NCI-H2081 treated with DMSO at 0.1 percent for 48 hours (cell line): Measurements from ENCODE around the gene IGFN1.
A peak's percentile ranks its signal among the peaks of the same experiment; 100 is the strongest.

Experiments used
- DNase-seq: peaks from one replicate; lab custom pipeline; 2025; lab: John Stamatoyannopoulos, UW

IGFN1 gene

DNA sequence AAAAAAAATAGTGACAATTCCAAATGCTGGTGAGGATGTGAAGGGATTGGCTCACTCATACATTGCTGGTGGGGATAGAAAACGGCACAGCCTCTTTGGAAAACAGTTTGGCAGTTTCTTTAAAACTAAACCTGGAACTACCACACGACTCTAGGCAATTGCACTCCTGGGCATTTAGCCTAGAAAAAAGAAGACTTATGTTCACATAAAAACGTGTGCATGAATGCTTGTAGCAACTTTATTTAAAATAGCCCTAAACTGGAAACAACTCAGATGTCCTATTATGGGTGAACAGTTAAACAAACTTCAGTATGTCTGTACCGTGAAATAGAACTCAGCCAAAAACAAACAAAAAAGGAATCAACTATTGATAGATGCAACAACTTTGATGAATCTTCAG, 26.9 kb upstream of the IGFN1 start:
- DNase-seq: no peak

DNA sequence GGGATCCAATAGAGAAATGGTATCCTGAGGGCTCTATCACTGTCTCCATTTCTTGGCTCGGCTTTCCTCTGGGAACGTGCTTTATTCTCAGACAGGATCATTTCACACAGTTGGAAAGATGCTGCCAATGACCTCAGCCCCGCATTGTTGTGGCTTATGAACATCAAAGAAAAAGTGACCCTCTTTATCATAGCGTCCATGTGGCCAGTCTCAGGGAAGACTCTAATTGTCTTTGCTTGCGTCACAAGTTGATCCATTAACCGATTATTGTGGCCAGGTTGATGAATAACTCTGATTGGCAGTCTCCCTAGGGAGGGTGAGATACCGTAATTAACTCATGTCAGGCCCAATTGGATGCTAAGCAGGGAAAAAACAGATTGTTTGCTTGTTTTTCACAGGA, 26.0 kb upstream of the IGFN1 start:
- no peak for DNase-seq

DNA sequence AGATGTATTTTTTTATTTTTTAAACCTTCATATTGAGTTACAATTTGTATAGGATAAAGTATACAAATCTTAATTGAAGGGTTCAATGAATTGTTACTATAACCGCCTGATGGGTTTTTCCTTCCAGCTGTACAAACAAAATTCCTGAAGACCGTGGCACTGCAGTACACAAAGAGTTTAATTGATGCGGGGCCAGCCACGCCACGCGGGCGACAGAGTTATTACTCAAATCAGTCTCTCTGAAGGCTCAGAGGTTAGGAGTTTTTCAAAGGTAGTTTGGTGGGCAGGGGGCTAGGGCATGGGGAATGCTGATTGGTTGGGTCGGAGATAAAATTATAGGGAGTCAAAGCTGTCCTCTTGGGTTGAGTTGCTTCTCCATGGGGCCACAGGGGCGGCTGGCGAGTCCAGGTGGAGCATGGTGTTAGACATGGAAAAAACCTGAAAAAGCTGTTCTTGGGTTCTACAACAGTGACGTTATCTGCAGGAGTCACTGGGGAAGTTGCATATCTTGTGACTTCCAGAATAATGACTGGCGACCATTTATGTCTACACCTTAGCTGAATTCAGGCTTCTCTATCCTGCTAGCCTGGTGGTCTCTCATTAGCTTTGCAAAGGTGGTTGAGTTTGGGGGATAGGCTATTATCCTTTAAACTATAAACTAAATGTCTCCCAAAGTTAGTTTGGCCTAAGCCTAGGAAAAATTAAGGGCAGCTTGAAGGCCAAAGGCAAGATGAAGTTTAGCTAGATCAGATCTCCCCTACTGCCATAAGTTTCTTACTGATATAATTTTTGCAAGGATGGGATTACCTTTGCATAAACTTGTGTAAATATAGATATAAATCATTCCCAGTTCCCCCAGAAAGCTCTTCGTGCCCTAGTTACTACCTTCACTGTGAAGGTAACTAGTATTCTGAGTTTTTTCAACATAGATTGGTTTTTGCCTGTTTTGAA, 23.3 kb upstream of the IGFN1 start:
- DNase-seq: peak; percentile 39

DNA sequence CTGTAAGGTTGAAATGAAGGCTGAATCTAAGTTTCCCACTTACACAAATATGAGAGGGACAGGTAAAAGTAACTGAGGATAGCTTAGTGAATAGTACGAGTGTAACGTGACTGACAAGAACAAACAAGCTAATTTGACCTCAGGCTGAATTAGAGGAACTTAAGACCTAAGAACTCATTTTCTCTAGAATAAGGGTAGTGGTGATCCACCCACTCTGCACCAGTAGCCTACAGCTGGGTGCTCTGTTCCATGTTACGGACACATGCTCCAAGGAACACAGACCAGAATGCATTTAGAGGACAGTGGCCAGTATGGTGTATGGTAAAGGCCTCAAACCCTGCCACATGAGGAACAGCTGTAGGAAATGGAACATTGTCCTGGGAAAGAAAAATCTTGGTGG, 21.4 kb upstream of the IGFN1 start:
- DNase-seq: no peak

DNA sequence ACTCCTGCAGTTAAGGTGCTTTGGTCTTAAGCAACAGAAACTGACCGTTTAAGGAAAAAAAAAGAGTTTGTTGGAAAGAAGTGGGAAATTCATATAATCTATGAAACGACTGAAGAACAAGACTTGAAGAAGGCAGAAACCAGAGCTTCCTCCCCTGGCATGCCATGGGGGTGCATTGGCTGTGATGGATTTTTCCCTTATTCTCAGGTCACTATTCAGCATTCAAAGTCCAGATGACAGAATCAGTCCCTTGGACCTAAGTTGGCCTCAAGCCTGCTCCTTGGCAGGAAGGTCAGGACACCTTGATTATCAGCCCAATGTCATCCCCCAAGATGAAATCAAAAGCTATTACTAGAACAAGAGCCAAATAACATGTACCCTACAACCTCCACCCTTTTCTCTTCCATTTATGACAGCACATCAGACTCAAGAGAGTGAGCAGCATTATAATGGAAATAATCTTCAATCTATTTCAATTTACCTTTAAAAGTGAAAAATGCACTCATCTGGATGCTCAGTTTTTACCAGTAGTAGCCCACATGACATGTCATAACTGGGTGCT, 20.6 kb upstream of the IGFN1 start:
- no peak for DNase-seq

DNA sequence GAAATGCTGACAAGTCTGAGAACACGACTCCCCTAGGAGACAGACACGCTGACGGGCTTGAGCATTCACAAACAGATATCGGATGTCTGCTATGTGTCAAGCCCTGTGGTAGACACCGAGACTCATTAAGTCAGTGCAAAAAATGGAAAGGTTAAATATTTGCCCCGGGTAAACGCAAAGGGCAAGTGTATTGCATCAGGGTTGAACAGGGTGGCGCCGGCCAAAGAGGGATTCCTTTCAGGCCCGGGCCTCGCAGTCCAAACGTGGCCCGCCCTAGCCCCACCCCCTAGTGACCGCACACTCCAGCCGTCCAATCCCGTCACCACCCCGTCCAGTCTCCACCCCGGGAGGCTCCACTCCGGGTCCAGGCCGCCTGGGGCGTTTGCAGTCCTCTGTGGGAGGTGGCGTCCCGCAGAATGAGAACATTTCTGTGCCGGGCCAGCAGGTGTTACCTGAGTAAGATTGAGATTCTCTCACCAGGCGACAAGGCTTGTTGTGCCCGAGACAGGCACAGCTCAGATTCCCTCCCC, 20.0 kb upstream of the IGFN1 start:
- DNase-seq: peak; percentile 92

DNA sequence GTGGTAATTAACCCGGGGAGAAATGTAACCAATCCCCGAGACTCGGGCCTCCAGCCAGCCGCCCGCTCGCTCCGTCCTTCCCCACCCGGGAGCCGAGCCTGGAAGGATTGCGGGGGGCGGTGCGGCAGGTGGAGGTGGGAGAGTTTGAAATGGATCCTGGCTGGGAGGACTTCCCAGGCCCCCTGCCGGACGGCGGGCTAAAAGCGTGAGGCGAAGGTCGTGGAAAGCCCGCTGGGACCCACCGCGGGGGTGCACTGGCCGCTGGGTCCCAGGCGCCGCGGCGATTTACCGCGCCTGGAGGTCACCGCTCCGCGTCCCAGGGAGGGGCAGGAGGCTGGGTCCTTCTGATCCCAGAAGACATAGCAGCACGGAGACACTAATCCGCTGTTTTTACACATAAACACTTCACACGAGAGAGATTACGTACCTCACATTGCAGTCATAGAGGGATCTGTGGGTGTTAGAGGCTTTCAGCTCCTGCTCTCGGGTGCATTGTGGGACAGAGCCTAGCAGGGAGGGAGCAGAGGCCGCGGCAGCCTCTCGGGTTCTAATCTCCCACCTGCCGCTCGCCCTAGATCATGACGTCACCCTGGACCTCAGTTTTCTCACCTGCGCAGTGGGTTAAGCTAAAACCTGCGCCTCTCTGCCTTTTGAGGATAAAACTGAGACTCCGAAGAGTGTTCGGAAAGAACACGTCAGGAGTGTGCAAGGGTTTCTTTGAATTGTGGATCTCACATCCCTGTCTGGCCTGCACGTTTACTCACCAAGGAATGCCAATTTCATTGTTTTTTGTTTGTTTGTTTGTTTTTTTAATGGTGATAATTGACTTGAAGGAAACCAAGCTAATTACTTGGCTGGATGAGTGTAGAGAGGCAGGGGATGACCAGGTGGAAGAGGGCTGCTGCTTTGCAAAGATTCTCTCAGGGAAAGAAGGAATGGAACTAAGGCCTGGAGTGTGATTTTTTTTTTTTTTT, 19.3 kb upstream of the IGFN1 start:
- no peak for DNase-seq

DNA sequence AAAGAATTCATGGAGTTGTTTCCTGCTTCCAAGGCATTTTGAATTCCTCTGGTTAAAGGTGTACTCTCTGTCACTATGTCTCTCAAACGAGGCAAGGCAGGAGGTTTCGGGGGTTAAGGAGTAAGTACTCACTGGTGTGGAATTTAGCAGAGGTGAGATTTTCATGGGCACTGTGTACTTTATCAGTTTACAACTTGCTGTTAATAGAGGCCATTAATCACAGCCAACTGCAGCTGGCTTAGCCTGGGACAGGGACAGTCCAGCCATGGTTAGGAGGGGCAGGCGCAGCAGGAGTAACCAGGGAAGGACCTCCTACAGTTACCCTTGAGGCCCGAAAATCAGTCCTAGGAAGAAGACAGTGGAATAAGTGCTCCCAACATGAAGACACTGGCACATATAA, 18.3 kb upstream of the IGFN1 start:
- no peak for DNase-seq

DNA sequence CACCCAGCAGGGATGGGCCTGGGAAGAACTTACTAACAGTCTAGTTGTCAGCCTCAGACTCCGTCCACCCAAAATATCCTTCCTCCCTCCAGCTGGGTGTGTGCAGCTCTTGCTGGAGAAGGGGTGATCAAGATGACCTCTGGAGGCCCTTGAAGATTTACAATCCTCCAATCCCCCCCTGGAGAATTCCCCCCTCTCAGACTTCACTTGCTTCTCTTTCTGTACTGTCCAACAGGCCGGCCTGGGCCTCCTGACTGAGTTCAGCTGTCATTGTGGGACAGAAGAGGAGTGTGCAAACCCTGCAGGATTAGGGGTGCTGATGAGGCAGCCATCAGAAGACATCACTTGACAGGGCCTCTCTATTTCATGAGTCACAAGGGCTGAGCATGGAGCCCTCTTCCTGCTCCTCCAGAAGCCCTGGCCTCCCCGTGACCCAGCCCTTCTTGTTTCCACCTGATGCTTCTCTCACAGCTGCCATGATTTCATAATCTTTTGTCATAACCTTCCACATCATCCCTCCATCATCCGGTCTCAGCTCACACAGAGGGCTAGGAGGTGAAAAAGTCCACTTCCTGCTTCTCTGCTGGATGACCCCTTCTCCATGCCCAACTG, 17.5 kb upstream of the IGFN1 start:
- DNase-seq: no peak

DNA sequence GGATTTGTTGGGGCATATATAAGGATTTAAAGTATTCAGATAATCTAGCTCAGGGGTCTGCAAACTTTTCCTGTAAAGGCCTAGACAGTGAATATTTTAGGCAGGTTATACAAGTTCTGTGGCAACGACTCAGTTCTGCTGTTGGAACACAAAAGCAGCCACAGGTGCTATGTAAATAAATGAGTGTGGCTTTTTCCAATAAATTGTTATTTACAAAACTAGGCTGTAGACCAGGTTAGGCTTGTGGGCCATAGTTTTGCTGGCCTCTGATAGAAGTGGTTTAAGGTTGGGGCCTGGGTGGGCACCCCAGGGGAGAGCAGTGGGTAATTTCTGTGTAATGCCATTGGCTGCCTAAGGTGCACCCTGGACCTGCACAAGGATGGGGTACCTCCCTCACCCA, 16.9 kb upstream of the IGFN1 start:
- DNase-seq: no peak

DNA sequence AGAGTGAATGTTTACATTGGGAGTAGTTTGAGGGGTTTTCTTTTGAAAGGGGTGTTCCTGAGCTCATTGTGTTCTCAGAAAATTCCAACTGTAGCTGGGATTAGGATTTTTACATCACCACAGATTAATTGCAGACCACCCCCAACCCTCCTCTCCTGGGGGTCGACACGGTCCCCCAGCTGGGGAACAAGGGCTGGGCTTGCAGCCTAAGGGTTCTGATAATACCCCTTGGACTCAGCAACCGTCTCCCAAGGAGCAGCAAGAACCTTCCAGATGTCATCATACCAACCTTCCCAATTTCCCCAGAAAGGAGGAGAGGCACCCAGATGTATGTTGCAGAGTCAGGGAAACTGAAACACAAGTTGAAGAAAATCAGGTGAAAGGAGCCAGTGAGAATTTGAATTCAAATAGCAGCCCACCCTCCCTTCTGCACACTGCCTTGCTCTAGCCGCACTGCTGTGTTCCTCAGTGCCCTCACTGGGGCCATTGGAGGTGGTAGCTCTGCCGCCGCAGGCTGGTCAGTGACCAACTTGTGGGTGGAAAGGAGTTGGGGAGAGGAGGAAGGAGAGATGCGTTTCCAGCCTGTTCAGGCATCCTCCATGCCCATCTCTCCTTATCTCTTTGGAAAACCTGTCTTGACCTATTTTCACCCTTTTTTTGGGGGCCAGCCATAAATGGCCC, 14.7 kb upstream of the IGFN1 start:
- no peak for DNase-seq

DNA sequence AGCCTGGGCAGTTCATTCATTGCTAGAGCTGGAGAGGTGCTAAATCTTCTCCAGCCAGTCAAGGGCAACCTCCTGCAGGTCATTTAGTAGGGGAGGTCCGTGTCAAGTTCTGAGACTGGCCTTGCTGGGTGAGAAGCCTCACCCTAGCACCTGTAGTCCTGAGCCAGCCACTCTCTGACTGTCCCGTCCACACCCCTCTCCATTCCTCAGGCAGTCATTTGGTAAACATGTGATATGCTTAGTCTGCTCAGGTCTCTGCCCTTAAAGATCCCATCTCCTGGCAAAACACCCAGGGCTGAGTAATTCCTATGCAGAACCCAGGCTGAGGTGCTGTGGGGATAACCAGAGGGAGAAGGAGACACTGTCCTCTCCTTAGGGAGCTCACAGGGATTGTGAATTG, 13.7 kb upstream of the IGFN1 start:
- DNase-seq: no peak

DNA sequence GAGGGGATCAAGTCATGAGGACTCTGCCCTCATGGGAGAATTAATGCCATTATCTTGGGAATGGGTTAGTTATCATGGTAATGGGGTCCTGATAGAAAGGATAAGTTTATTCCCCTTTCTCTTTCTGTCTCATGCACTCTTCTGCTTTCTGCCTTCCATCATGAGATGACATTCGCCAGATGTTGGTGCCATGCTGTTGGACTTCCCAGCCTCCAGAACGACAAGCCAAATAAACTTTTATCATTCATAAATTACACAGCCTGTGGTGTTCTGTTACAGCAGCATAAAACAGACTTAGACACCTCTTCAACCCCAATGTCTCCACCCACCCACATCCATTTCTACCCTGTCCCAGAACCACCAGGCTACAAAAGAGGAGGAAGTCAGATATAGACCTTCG, 11.9 kb upstream of the IGFN1 start:
- DNase-seq: no peak

DNA sequence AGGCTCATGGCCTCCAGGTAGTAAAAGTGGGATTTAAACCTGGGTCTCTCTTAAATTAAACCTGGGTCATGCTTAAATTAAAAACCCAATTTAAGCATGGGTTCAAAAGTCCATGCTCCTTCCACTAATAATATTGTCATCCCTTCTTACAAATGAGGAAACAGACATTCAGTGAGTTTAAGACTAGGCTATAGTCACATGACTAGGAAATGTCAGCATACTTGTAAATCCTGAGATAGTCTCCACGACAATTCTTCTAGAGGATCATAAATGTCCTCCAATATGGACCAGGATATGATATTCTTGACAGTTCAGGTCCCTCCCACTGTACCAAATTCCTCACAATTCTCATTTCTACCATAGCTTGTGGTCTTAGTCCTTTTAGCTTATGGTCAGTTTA, 10.5 kb upstream of the IGFN1 start:
- DNase-seq: no peak

DNA sequence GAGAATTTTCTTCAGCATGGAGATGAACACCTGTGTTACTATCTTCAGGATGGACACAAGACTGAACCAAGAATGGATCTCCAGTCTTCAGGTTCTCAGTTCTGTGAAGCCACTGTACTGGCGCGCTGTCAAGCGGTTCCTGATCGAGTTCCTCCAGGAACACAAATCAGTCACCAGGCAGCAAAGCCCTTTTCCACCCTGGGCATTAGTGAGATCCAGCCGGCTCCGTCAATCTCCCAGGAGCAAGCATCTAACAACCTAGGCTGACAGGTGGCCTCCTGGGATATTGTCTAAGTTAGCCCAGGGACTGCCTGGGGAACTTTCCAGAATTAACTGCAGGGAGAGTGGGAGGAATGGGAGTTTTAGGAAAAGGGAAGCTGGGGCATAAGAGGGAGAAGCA, 9.7 kb upstream of the IGFN1 start:
- no peak for DNase-seq

DNA sequence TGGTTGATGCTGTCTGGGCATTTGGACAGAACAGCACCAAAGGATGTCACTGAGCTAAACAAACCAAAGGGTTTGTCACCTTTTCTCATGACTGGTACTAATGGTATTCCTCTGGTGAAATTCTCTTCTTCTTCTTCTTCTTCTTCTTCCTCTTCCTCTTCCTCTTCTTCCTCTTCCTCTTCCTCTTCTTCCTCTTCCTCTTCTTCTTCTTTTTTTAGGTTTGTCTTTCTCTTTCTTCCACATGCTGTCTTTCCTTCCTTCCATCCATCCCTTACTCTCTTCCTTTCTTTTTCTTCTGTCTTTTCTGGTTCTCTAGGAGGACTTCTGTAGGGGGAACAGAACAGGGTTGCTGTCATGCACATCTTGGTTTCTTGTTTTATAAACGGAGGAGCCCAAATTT, 9.3 kb upstream of the IGFN1 start:
- no peak for DNase-seq

DNA sequence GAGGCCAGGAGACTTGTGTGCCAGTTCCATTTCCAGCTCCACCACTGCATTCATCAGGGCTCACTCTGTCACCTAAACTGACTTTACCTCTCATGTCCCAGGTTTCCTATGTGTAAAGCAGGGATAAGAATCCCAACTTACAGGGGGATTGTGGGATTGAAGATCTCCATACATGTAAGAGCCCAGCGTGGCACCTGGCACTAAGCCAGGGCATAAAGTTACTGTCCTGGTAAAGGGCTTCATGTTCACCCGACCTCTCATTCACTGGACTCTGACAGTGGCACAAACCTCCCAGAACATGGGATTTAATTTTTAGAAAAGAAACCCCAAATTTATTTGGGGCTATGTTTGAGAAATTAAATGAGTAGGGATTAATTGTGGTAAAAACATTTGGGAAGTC, 8.9 kb upstream of the IGFN1 start:
- DNase-seq: no peak

DNA sequence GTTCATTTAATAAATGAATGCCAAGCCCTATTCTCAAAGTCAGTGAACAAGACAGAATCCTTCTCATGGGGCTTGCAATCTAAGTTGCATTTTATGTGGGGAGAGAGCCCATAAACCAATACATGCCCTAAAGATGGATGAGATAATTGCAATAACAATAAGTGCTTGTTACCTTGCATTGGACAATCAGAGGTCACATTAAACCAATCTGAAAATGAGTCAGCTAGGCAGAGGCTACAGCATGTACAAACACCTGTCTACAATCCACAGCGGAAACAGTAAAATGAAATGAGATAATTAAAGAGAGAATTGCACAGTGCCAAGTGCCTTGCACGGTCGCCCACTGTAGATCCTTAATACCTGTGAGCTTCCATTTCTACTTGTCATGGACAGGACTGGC, 7.4 kb upstream of the IGFN1 start:
- no peak for DNase-seq

DNA sequence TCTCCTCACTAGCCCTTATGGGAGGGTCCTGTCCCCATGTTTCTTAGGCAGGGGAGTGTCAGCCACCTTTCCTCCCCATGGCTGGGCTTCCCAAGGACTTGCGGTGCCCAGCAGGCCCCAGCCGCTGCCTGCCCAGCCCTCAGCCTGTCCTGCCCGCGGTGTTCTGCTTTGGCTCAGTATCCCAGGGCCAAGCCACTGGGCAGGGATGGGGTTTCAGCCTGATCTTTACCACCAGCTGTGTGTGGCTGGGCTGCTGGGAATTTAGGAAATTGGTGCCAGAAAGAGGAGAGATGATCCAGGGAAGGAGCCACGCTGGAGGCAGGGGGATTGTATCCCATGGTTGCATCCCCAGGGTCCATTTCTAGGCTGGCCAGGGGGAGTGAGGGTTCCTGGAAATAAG, 6.9 kb upstream of the IGFN1 start:
- DNase-seq: no peak

DNA sequence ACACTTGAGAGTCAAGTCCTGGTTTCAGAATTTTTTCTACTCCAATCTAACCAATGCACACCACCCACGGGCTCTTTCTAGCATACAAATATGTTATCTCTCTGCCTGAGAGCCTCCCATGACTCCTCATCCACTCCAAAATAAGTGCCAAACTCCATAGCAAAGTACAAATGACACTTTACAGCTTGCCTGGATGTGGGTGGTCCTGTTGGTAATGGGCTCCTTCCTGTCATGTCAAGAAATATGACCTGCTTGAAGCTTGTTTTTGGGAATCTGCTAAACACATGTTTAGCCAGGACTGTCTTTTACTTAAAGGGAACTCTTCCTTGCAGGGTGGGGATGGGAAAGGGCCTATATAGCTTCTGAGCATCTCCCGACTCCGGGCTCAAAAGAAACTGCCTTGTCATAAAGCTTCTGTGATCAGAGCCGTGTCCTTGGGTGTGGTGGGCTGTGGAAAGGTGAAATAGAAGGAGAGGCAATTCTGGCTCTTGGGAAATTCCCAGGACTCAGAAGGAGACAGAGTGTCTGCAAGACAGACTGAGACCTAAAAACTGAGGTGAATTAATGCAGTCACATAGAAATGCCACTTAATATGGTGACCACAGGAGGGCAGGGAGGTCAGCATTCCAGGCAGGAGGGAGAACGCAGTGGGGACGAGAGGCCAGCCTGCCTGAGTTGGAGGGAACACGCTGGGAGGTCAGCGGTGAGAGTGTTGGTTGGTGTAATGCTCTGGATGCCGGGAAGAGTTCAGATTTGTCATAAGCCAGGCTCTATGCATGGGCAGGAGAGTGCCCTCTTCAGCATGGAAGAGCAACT, 6.1 kb upstream of the IGFN1 start:
- DNase-seq: no peak

DNA sequence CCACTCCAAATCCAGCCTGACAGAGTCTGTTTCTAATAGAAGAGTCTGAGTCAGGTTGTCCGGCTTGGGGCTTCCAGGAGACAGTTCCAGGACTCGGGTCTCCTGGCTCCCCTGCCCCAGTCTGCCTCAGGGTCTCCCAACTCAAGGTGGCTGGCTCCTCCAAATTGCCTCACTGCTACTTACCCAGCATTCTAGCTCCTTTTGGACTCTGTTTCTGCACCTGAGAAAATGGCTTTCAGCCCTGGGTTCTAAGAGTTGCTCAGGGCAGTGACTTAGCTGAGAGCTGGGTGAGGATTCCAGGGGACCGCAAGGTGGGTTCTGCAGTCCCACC, 5.5 kb upstream of the IGFN1 start:
- DNase-seq: no peak
